GM19328 (cell line): ENCODE results near the gene MTA3.
"Not testable (repeated sequence)": the region's sequence is repeated elsewhere in the genome, so short reads cannot be mapped to it uniquely, and the experiment has no call there.

ENCODE experiments used
- ATAC-seq: cut with Tn5 transposase; IDR thresholded peaks from one replicate; pipeline ENCODE4 v1.9.1; 2021; ENCODE audit warnings: mild to moderate bottlenecking, moderate library complexity; ENCODE audit not compliant: unreplicated experiment

Gene MTA3

DNA sequence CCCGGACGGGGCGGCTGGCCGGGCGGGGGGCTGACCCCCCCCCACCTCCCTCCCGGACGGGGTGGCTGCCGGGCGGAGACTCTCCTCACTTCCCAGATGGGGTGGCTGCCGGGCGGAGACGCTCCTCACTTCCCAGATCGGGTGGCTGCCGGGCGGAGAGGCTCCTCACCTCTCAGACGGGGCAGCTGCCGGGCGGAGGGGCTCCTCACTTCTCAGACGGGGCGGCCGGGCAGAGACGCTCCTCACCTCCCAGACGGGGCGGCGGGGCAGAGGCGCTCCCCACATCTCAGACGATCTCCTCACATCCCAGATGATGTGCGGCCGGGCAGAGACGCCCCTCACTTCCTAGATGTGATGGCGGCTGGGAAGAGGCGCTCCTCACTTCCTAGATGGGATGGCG is 37.7 kb downstream of the MTA3 start:
- not testable (repeated sequence) for ATAC-seq

DNA sequence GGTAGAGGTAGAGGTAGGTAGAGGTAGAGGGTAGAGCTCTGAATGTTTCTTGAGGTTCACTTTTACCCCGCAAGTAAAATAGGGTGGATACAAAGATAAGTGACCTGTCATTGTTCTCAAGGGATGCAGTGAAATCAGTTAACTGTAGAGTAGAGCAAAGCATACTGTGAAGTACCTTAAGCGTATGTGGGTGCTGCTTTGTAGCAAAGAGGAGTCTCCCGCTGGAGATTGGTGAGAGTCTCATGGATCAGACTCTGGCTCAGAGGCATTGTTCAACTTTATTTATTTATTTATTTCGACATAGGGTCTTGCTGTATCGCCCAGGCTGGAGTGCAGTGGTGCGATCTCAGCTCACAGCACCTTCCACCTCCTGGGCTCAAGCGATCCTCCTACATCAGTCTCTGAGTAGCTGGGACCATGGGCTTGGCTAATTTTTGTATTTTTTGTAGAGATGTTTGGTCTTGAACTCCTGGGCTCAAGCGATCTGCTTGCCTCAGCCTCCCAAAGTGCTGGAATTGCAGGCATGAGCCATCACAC is 38.7 kb downstream of the MTA3 start:
- no peak for ATAC-seq

DNA sequence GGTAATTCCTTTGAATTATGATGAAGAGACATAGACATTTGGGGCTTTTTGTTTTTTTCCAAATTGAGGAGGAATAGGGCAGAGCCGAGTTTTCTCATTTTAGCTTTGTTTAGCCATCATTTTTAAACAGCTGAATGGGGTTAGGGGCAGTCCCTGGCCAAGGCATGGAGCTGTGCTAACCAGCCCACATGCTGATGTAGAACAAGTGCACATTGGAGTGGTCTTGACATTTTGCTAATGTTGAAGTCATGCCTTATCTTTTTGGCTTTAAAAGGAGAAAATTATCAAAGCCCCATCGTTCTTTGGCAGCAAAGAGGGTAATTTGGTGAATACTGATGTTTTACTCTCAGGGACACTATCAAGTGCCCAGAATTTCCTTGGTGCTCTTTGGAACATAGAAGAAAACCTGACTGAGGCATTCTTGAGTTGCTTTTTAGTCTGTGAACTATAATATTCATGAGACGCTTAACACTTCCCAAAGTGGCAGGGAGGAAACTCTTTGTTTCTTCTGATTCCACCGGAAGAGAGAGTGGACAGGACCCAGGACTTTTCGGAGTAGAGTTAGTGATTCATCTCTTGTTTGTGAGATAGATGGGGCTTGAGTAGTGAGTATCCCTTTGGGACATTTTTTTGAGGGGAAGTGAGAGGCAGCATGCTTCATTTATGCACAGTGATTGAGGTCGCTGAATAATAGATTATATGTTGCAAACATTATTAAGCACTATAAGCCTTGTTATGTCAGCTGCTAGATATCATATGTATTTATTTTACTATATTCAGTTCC is 45.0 kb downstream of the MTA3 start:
- no peak for ATAC-seq

DNA sequence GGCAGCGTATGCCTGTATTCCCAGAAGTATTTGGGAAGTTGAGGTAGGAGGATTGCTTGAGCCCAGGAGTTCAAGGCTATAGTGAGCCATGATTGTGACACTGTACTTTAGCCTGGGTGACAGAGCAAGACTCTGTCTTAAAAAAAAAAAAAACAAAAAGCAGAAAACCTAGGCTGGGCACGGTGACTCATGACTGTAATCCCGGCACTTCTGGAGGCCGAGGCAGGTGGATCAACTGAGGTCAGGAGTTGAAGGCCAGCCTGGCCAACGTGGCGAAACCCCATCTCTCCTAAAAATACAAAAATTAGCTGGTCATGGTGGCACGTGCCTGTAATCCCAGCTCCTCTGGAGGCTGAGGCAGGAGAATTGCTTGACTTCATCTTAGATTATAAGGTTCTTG is 46.4 kb downstream of the MTA3 start:
- no peak for ATAC-seq

DNA sequence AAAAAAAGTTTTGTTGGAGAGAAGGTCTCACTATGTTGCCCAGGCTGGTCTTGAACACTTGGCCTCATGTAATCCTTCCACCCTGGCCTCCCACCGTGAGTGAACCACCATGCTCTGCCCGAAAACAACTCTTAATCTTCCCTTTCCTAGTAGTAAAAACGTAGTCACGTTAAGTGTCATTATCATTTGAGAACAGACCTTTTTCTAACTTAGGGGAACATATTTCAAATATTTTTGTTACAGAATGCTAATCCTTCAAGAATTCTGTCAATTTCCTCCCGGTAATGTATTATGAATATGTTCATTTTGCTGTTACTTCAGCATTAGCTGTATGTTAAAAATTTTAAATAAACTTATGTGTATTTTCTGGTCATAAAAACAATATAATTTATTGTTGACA is 49.7 kb downstream of the MTA3 start:
- ATAC-seq: no peak

DNA sequence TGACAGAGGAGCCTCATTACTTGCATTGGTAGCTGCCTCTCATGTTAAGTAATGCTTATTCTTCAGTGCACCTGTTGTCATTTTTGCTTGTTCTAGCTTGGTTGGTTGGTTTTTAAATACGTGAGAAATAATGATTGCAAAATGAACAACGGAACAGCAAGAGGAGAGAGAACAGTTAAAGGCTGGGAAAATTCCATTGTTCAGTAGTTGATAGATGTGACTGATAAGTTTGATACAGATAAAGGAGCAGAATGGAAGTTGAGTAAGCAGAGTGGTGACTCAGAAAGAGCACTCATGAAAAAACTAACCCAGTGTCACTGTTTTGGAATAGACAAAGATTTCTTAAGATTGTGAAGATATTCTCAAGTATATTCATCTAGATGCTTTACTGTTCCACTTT is 50.5 kb downstream of the MTA3 start:
- ATAC-seq: no peak

DNA sequence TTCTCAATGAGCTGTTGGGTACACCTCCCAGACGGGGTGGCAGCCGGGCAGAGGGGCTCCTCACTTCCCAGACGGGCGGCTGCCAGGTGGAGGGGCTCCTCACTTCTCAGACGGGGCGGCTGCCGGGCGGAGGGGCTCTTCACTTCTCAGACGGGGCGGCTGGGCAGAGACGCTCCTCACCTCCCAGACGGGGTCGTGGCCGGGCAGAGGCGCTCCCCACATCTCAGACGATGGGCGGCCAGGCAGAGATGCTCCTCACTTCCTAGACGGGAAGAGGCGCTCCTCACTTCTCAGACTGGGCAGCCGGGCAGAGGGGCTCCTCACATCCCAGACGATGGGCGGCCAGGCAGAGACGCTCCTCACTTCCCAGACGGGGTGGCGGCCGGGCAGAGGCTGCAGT is 53.2 kb downstream of the MTA3 start:
- not testable (repeated sequence) for ATAC-seq

DNA sequence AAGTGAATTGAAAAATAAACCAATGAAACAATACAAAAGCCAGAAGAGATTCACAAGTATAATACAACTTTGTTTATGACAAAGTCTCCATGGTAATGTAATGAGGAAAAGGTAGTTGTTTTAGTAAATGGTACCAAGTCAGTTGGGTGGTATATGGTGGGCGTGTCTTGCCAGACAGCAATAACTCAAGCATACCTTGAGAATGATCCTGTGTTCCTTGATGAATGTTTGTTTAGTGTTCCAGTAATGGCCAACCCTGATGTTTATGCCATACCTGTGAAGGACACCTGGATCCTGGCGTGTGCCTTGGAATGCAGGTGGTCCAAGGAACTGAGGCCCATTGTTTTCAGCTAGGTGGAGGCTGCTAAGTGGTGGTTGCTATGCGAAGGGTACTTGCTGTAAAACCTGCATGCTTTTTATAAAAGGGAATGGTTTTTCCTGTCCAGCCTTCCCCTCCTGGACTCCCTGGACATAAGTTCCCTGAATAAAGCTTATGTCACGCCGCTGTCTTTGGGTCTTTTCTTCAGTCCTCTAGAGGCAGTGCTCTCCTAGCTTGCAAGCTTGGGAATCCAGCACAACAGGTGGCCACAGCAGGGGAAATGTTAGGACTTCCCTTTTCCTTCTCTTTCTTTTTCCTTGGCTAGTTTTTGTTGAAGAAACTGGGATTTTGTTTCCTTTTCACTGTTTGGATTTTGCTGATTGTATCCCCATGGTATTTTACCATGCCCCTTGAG is 54.7 kb downstream of the MTA3 start:
- ATAC-seq: no peak

DNA sequence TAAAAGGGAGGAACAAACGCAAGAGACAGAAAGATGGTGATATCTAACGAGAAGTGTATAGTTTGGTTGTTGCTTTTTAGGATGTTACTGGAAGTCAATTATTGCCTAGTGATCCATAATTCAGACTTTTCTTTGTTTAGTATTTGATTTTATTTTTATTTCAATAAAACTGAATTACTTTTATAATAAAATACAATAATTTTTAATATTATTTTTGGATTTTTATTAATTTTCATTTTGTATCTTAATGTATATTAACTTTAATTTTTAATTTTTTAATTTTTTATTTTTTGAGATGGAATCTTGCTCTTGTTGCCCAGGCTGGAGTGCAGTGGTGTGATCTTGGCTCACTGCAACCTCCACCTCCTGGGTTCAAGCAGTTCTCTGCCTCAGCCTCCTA is 55.6 kb downstream of the MTA3 start:
- no peak for ATAC-seq

DNA sequence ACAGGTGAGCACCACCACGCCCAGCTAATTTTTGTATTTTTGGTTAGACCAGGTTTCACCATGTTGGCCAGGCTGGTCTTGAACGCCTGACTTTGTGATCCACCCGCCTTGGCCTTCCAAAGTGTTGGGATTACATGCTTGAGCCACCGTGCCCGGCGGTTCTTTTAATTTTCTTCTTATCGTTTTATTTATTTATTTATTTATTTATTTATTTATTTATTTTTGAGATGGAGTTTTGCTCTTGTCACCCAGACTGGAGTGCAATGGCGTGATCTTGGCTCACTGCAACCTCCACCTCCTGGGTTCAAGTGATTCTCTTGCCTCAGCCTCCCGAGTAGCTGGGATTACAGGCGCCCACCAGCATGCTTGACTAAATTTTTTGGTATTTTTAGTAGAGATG is 59.6 kb downstream of the MTA3 start:
- ATAC-seq: not testable (repeated sequence)

DNA sequence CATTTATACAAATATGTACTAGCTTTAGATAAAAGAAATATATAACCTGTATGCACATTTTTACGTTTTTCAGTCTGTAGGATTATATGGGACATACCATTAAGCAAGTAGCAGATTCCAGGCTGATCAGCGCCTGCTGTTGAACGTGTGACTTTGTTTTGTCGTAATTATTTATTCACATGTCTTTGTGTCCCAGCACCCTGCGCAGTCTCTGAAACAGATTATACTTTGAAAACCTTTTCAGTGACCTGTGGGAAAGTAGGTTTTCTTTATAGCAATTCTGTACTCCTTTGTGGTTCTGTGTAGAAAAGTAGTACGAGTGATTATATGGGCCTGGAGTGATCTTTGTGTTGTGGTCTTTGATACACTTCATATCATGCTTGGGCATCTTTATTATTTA is 68.5 kb downstream of the MTA3 start:
- no peak for ATAC-seq

DNA sequence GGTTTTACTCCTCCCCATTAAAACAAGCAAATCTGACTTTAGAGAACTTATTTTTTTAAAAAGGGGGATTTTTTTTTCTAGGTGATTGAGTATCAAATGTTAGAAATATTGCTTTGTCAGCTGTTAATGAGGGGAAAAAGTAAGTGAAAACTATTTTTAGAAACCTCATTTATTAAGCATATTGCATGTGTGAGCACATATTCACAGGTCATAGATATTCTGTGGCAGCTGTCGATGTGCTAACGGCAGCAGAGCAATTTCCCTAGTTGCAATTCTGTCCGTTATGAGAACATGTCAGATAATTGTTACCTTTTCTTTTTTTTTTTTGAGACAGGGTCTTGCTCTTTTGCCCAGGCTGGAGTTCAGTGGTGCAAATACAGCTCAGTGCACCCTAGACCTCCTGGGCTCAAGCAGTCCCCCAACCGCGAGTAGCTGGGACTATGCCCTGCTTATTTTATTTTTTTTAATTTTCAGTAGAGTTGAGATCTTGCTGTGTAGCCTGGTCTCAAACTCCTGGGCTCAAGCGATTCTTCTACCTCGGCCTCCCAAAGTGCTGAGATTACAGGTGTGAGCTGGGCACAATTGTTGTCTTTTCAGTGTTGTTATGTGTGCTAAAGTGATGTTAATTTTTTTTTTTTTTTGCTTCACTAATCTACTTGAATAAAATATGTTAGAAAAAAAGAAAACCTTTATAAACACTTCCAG is 69.8 kb downstream of the MTA3 start:
- no peak for ATAC-seq

DNA sequence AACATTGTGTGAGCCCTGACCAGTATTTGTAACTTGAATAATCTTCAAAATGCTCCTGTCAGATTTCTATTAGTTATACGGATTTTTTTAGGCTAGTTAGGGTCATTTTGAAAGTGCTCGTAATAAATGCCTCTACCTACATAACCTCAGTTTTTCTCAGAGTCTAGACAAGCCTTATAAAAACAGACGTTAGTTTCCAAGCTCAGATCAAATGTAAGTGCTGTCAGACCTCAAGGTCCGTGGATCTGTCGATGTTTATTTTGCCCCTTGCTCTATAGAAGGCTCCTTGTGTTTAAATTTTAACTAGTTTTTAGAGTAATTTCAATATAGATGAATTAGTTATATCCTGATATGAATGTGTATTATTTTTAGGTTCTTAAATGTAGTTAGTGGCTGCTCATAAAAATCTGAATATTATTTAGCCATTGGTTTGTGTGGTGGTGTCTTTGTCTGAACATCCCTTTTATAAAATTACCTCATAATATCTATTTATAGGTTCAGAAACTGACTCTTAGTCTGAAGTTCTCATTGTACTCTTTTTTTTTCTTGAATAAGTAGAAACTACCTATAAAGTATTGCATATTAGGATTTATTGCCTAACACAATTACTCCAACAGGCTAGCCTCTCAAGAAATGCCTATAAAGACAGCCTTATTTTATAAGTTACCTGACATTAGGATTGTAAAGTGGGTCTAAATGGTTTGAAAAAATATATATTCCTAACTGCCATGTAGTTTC is 71.1 kb downstream of the MTA3 start:
- no peak for ATAC-seq

DNA sequence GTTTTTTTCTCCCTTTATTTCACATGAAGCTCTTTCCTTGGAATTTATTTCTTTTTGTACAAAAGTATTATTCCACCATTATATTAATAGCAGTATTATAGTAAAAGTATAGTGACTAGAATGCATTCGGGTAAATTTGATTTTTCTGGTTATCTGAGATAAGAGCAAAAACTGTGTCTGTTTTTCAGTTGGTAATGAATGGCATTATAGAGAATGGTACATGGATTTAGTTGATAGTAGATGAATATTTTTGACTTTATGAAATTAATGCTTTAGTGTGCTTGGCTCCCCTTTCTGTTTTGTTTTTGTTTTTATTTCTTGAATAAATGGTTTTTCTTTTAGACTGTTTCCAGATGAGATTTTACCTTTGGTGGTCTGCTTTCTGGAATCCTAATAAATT is 71.8 kb downstream of the MTA3 start:
- no peak for ATAC-seq

DNA sequence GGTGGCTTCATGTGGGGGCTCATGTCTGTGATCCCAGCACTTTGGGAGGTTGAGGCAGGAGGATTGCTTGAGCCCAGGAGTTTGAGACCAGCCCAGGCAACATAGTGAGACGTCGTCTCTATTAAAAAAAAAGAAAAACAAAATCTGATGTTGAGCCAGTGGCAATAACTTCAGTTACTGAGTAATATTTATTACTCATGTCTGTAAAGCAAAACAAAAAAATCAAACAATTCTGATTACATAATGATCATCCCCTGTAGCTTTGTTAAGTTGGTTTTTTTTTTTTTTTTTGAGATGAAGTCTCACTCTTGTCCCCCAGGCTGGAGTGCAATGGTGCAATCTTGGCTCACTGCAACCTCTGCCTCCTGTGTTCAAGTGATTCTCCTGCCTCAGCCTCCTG is 73.9 kb downstream of the MTA3 start:
- ATAC-seq: not testable (repeated sequence)

DNA sequence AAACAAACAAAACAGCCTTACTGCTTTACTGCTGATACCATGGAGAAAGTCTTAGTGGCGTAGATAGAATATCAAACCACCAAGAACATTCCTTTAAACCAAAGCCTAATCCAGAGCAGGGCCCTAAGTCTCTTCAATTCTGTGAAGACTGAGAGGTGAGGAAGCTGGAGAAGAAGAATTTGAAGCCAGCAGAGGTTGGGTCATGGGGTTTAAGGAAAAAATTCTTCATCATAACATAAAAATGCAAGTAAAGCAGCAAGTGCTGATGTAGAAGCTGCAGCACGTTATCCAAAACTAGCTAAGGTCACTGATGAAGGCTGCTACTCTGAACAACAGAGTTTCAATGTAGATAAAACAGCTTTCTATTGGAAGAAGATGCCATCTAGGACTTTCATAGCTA is 77.1 kb downstream of the MTA3 start:
- ATAC-seq: no peak

DNA sequence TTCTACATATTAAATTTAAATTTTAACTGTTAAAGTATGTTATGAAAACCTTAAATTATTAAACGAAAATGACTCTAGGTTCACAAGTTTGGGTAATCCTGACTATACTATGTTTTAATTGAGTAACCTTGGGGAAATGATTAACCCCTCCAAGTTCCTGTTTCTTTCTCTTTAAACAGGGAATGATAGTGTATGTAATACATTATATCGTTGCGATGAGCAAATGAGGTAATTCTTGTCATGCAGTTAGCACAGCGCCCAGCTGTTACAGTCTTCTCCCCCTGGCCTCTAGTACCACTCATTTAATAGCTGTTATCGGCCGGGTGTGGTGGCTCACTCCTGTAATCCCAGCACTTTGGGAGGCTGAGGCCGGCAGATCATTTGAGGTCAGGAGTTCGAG is 80.4 kb downstream of the MTA3 start:
- no peak for ATAC-seq

DNA sequence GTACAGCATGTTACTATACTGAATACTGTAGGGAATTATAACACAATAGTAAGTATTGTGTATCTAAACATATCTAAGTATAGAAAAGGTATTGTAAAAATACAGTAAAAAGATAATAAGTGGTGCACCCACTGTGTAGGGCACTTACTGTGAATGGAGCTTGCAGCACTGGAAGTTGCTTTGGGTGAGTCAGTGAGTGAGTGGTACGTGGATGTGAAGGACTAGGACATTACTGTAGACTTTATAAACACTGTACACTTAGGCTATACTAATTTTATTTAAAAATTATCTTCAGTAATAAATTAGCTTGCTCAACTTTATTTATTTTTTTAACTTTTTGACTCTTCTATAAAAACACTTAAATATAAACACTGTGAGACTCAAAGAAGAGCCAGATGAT is 82.6 kb downstream of the MTA3 start:
- no peak for ATAC-seq

DNA sequence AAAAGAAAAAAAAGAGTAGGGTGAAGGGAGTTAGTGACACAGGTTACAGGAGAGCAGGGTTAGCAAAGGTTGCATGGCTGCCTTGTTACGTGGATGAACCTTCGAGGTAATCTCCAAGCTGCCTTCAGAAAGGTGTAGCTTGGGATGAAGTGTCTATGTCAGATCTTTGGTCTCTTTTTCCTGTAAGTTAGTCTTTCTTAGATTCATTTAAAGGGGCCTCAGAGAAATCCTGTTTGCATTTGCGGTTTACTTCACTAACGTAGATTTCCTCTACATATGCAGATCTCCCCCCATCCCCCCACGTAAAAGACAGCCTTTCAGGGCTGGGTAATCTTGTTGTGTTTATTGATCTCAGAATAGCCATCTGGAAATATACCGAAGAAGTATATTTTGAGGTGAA is 83.7 kb downstream of the MTA3 start:
- ATAC-seq: no peak

DNA sequence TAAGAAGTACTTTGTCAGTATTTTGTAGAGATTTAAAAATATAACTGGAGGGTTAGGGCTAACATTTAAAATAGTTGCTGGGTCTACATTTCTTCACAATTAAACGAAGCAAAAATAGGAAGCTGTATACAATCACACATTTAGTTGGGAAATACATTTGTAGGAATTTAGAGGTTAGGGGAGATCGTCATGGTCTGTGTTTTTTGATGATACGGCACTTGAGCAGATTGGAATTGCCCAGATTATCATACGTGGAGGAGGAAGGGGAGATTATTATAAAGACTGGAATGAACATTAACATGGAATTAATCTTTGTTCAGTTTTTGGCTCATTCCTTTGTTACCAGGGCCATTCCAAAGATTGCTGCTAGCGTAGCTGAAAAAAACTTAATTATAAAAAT is 84.6 kb downstream of the MTA3 start:
- ATAC-seq: no peak

DNA sequence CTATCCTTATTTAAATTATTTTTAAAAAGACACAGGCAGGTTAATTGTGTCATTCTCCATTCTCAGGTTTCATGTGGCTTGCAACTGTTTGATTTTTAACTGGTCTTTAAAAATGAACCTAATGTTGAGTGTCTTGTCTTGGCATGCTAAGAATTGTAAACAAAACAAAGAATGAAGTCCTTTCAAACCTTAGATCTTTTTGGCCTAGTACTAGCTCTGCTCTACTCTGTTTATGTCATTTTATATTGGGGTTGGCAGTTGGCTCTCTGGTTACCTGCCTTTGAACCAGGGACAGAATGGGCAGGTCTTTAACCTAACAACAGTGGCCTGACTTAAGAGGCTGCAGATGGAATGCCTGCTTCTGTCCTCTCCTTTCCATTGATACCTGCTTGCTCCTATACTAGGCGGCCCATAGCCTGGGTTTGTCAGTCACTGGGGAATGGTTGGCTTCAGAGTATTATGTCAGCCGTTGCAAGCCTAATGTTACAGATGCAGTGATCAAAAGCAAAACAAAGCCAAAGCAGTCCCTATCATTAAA is 85.5 kb downstream of the MTA3 start:
- no peak for ATAC-seq
